ENCODE measurements around the gene HSPA1A.

HSPA1A gene

GRCh38 chr6:31842053-31842452 lies 26.7 kb downstream of the HSPA1A start:
- Histone ChIP-seq H3K4me1 (ENCODE audit: insufficient read depth, low read length, severe bottlenecking) (peaks cover 28% of the 10 kb centered on the region), H2AFZ (ENCODE audit: low read length) (no peak overlapping the region), H3K36me3 (ENCODE audit: insufficient read depth, low read length) (peaks cover 42% of the 10 kb centered on the region), H3K9me3 (ENCODE audit: low read length) (no peaks in the 10 kb centered on the region), H3K27ac (ENCODE audit: low read depth, low read length, poor library complexity, severe bottlenecking) (peak overlapping the region; percentile 48), H3K4me3 (ENCODE audit: low read depth, low read length, poor library complexity, severe bottlenecking) (no peak overlapping the region), H3K9me2 (ENCODE audit: low read depth, low read length) (no peaks in the 10 kb centered on the region), H3F3A (ENCODE audit: insufficient read depth, low read length) (peaks cover 18% of the 10 kb centered on the region), H3K4me2 (ENCODE audit: low read length) (no peak overlapping the region), H3K79me2 (ENCODE audit: insufficient read depth, low read length) (peaks cover 6% of the 10 kb centered on the region; the same call in 1 of the 2 replicates), H4K20me1 (ENCODE audit: insufficient read depth, low read length) (no peaks in the 10 kb centered on the region), H3K27me3 (ENCODE audit: insufficient read depth, low read length) (no peaks in the 10 kb centered on the region), H3K9ac (ENCODE audit: low read length) (no peak overlapping the region)
- no peak for TF ChIP-seq EZH2 (IDR thresholded peaks at IDR 0.05; ENCODE audit: borderline replicate concordance, low read length)
- no peak for TF ChIP-seq CTCF (IDR thresholded peaks at IDR 0.05; ENCODE audit: low read length)

- H2AFZ ChIP-seq (ENCODE audit: low read length) = no peak overlapping the region
- no peaks in the 10 kb centered on the region for H3K79me2 ChIP-seq (ENCODE audit: insufficient read depth, low read length)
- peaks cover 18% of the 10 kb centered on the region for H3K36me3 ChIP-seq (ENCODE audit: insufficient read depth, low read length)
- H3K9ac ChIP-seq (ENCODE audit: low read length) = no peak overlapping the region
- H3K27me3 ChIP-seq (ENCODE audit: insufficient read depth, low read length) = no peaks in the 10 kb centered on the region
- H3K27ac ChIP-seq (ENCODE audit: low read depth, low read length, poor library complexity, severe bottlenecking) = no peak overlapping the region
- H3K4me1 ChIP-seq (ENCODE audit: insufficient read depth, low read length, severe bottlenecking) = peaks cover 5% of the 10 kb centered on the region
- no peaks in the 10 kb centered on the region for H3K9me2 ChIP-seq (ENCODE audit: low read depth, low read length)
- no peaks in the 10 kb centered on the region for H3K9me3 ChIP-seq (ENCODE audit: low read length)
- no peak overlapping the region for H3K4me3 ChIP-seq (ENCODE audit: low read depth, low read length, poor library complexity, severe bottlenecking)
- H3K4me2 ChIP-seq (ENCODE audit: low read length) = no peak overlapping the region
- no peaks in the 10 kb centered on the region for H4K20me1 ChIP-seq (ENCODE audit: insufficient read depth, low read length)
- H3F3A ChIP-seq (ENCODE audit: insufficient read depth, low read length) = peaks cover 16% of the 10 kb centered on the region; the same call in 1 of the 2 replicates
- no peak for TF ChIP-seq CTCF (IDR thresholded peaks at IDR 0.05; ENCODE audit: low read length)
- TF ChIP-seq EZH2 (IDR thresholded peaks at IDR 0.05; ENCODE audit: borderline replicate concordance, low read length) = no peak
Measured at GRCh38 chr6:31844507-31844906, 29.2 kb downstream of the HSPA1A start.

GRCh38 chr6:31847276-31847978 lies 32.1 kb downstream of the HSPA1A start:
- Histone ChIP-seq H3K9me3 (ENCODE audit: low read length) (no peaks in the 10 kb centered on the region), H3K9me2 (ENCODE audit: low read depth, low read length) (no peaks in the 10 kb centered on the region), H3K27me3 (ENCODE audit: insufficient read depth, low read length) (no peaks in the 10 kb centered on the region), H3K9ac (ENCODE audit: low read length) (no peak overlapping the region), H2AFZ (ENCODE audit: low read length) (no peak overlapping the region), H3K4me3 (ENCODE audit: low read depth, low read length, poor library complexity, severe bottlenecking) (no peak overlapping the region), H3K4me1 (ENCODE audit: insufficient read depth, low read length, severe bottlenecking) (peaks cover 5% of the 10 kb centered on the region), H3K36me3 (ENCODE audit: insufficient read depth, low read length) (no peaks in the 10 kb centered on the region), H3K79me2 (ENCODE audit: insufficient read depth, low read length) (no peaks in the 10 kb centered on the region), H3F3A (ENCODE audit: insufficient read depth, low read length) (no peaks in the 10 kb centered on the region), H3K4me2 (ENCODE audit: low read length) (no peak overlapping the region), H4K20me1 (ENCODE audit: insufficient read depth, low read length) (no peaks in the 10 kb centered on the region), H3K27ac (ENCODE audit: low read depth, low read length, poor library complexity, severe bottlenecking) (no peak overlapping the region)
- TF ChIP-seq CTCF (IDR thresholded peaks at IDR 0.05; ENCODE audit: low read length) (no peak), EZH2 (IDR thresholded peaks at IDR 0.05; ENCODE audit: borderline replicate concordance, low read length) (no peak)

Data from OCI-LY1 (cell line).